ENCODE data around the gene UBN1. TPM values are rescaled to one million over a fixed set of nuclear protein-coding genes. Genes with fewer than 3 reads are reported as not detected.

The UBN1 gene
- total and polyA plus RNA-seq, 10 of the 15 experiments (the other 5 are each of a cell fraction or from before 2014, with no cell fraction given), result 2.1 to 32.5 (median 13.9) TPM

GRCh38 chr16:4847774-4848587 is 700 bp downstream of the UBN1 start (continued):
- TF ChIP-seq ZNF592 (IDR thresholded peaks at IDR 0.05) (no peak), NRF1 (conservative IDR thresholded peaks at IDR 0.05; ENCODE audit: low read depth, low read length) (no peak), ZBTB33 (IDR thresholded peaks at IDR 0.05) (no peak), STAT1 (conservative IDR thresholded peaks at IDR 0.05) (no peak), PML (IDR thresholded peaks at IDR 0.05; ENCODE audit: low read length) (no peak), CREM (IDR thresholded peaks at IDR 0.05; ENCODE audit: low read depth) (no peak), CREB1 (IDR thresholded peaks at IDR 0.05; ENCODE audit: low read depth) (0 out of 2 replicates have a peak, but pooled peaks have one; percentile 21), ATF2 (IDR thresholded peaks at IDR 0.05; ENCODE audit: low read length) (no peak), MLLT1 (IDR thresholded peaks at IDR 0.05) (no peak), FOS (IDR thresholded peaks at IDR 0.05; ENCODE audit: borderline replicate concordance, extremely low read depth, insufficient read length) (no peak), BACH1 (IDR thresholded peaks at IDR 0.05; ENCODE audit: borderline replicate concordance) (no peak), E4F1 (IDR thresholded peaks at IDR 0.05; ENCODE audit: borderline replicate concordance, partially characterized antibody) (no peak), MAX (IDR thresholded peaks at IDR 0.05; ENCODE audit: low read depth, low read length) (no peak), SPI1 (IDR thresholded peaks at IDR 0.05; ENCODE audit: borderline replicate concordance, insufficient read depth, low read depth, low read length) (no peak)
